Caco-2 (cell line): Measurements from ENCODE around the gene PLAA. TPM values are rescaled to one million over a fixed set of nuclear protein-coding genes. Genes with fewer than 3 reads are reported as not detected.

ENCODE experiments used
- BruUV-seq: library from RNA; stranded (reverse); fragments of 400-500 nt; replicated peaks from 2 replicates; lab custom pipeline; 2021; lab: Mats Ljungman, UMichigan
- CTCF ChIA-PET: fragments of 300-600 bp; sonication (Branson Sonifier 250); formaldehyde crosslinking; loops from one replicate; lab custom pipeline; 2022; ENCODE audit warnings: antibody characterized with exemption; lab: Charles Lee
- POLR2A ChIA-PET: fragments of 300-600 bp; sonication (Branson Sonifier 250); formaldehyde crosslinking; loops from one replicate; lab custom pipeline; 2022; ENCODE audit warnings: antibody characterized with exemption; lab: Charles Lee
- DNase-seq, 2 experiments: peaks; one replicate each; pipeline versions ENCODE4 v3.0.0 to v3.0.0-alpha.2; 2020 to 2022
- H3K27me3 ChIP-seq: replicated peaks from 2 replicates; pipeline ENCODE4 v1.6.0; 2011; ENCODE audit warnings: low read length; ENCODE audit not compliant: control insufficient read depth, insufficient read depth
- H3K36me3 ChIP-seq: 2 replicates; pipeline ENCODE4 v1.5.1; 2011; ENCODE audit warnings: low read length; ENCODE audit not compliant: control insufficient read depth, insufficient read depth
- H3K4me1 ChIP-seq: fragments of 250-450 bp; sonication (Bioruptor Pico); 2 replicates; pipeline ENCODE4 v1.5.1; 2020; ENCODE audit warnings: mild to moderate bottlenecking
- H3K4me3 ChIP-seq: 2 replicates; pipeline ENCODE4 v1.5.1; 2011; ENCODE audit warnings: low read depth, mild to moderate bottlenecking, control low read depth, low read length
- H3K9me3 ChIP-seq: fragments of 250-450 bp; sonication (Bioruptor Pico); 2 replicates; pipeline ENCODE4 v1.5.1; 2020; ENCODE audit warnings: mild to moderate bottlenecking, moderate library complexity
- H3K27ac Mint-ChIP-seq: one replicate; pipeline ENCODE4 v1.8.0; 2022; ENCODE audit warnings: mixed read lengths; ENCODE audit not compliant: unreplicated experiment
- H3K27me3 Mint-ChIP-seq: one replicate; pipeline ENCODE4 v1.8.0; 2022; ENCODE audit warnings: mixed read lengths; ENCODE audit not compliant: insufficient read depth, unreplicated experiment
- H3K36me3 Mint-ChIP-seq: one replicate; pipeline ENCODE4 v1.8.0; 2022; ENCODE audit warnings: mild to moderate bottlenecking, mixed read lengths; ENCODE audit not compliant: insufficient read depth, unreplicated experiment
- H3K4me1 Mint-ChIP-seq: one replicate; pipeline ENCODE4 v1.8.0; 2022; ENCODE audit warnings: low read depth, mixed read lengths; ENCODE audit not compliant: unreplicated experiment
- H3K4me3 Mint-ChIP-seq: one replicate; pipeline ENCODE4 v1.8.0; 2022; ENCODE audit warnings: mild to moderate bottlenecking, moderate library complexity, mixed read lengths; ENCODE audit not compliant: unreplicated experiment
- H3K9me3 Mint-ChIP-seq: one replicate; pipeline ENCODE4 v1.8.0; 2022; ENCODE audit warnings: mixed read lengths; ENCODE audit not compliant: unreplicated experiment
- intact Hi-C: fragments of 100-400 bp; cut with micrococcal nuclease; formaldehyde crosslinking; loops from one replicate; pipeline ENCODE4 v1.10.0; 2022; ENCODE audit not compliant: unreplicated experiment
- total RNA-seq: library from RNA; stranded (reverse); gene quantifications from 2 replicates; pipeline ENCODE4 v1.2.3, GENCODE V29; 2022
- TF ChIP-seq, protein P1 (sequence below), 2 experiments: fragments of 200-600 bp in 1 of 2; IDR thresholded peaks; 1 replicate in 1 of 2; 2 replicates in 1 of 2; pipeline versions ENCODE4 v1.5.1 to v1.8.0; 2011 to 2022; ENCODE audit warnings: antibody characterized with exemption in 1 of 2, control low read depth in 1 of 2, inconsistent platforms in 1 of 2, low read depth in 1 of 2, low read length in 1 of 2, mild to moderate bottlenecking in 1 of 2, moderate library complexity in 1 of 2; ENCODE audit not compliant: insufficient read depth in 1 of 2, severe bottlenecking in 1 of 2, unreplicated experiment in 1 of 2

PLAA gene
- total RNA-seq, 1 experiment from 2014 or later = 12.9 TPM

DNA sequence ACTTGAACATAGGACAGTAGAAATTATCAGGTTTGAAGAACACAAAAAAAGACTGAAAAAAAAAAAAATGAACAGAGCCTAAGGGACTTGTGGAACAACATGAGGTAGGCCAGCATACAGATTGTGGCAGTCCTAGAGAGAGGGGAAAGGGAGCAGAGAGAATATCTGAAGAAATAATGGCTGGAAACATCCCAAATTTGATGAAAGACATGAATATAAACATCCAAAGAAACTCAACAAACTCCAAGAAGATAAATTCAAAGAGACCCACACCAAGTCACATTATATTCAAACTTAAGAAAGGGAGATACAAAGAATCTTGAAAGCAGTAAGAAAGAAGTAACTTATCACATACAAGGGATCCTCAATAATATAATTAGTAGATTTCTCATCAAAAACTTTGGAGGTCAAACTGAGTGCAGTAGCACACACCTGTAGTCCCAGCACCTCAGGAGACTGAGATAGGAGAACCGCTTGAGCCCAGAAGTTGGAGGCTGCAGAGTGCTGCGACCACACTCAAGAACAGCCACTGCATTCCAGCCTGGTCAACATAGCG is 9.1 kb downstream of the PLAA start:
- H3K36me3 ChIP-seq = no peaks in the 10 kb centered on the region
- H3K4me1 Mint-ChIP-seq = no peaks in the 10 kb centered on the region

GRCh38 chr9:26935847-26936246 is 11.2 kb downstream of the PLAA start:
- Histone ChIP-seq H3K9me3 (no peaks in the 10 kb centered on the region), H3K36me3 (no peaks in the 10 kb centered on the region), H3K4me3 (no peak overlapping the region), H3K27me3 (no peaks in the 10 kb centered on the region), H3K4me1 (no peaks in the 10 kb centered on the region)
- no peaks in the 10 kb centered on the region for H3K4me1 Mint-ChIP-seq
- BruUV-seq = no TSS peak
- peaks cover 4% of the 10 kb centered on the region for H3K36me3 Mint-ChIP-seq
- intact Hi-C loops = no loop called here
- no peaks in the 10 kb centered on the region for H3K9me3 Mint-ChIP-seq
- ChIA-PET CTCF (no interaction called here), POLR2A (no interaction called here)
- no peak overlapping the region for H3K4me3 Mint-ChIP-seq
- no peak overlapping the region for H3K27ac Mint-ChIP-seq
- TF ChIP-seq, protein P1, sequence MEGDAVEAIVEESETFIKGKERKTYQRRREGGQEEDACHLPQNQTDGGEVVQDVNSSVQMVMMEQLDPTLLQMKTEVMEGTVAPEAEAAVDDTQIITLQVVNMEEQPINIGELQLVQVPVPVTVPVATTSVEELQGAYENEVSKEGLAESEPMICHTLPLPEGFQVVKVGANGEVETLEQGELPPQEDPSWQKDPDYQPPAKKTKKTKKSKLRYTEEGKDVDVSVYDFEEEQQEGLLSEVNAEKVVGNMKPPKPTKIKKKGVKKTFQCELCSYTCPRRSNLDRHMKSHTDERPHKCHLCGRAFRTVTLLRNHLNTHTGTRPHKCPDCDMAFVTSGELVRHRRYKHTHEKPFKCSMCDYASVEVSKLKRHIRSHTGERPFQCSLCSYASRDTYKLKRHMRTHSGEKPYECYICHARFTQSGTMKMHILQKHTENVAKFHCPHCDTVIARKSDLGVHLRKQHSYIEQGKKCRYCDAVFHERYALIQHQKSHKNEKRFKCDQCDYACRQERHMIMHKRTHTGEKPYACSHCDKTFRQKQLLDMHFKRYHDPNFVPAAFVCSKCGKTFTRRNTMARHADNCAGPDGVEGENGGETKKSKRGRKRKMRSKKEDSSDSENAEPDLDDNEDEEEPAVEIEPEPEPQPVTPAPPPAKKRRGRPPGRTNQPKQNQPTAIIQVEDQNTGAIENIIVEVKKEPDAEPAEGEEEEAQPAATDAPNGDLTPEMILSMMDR (IDR thresholded peaks at IDR 0.05; ENCODE audit: insufficient read depth in 1 of 2, low read depth in 1 of 2, low read length in 1 of 2, severe bottlenecking in 1 of 2, unreplicated experiment in 1 of 2) = no peak
- DNase-seq = no peak
- no peaks in the 10 kb centered on the region for H3K27me3 Mint-ChIP-seq

More for the DNA sequence above, 9.1 kb downstream of the PLAA start:
- intact Hi-C loops = no loop called here
- BruUV-seq = no TSS peak
- POLR2A ChIA-PET = no interaction called here
- Histone ChIP-seq H3K4me3 (no peak overlapping the region), H3K27me3 (no peaks in the 10 kb centered on the region), H3K9me3 (no peaks in the 10 kb centered on the region), H3K4me1 (no peaks in the 10 kb centered on the region)
- H3K27ac Mint-ChIP-seq = no peak overlapping the region
- TF ChIP-seq, protein P1 (IDR thresholded peaks at IDR 0.05; ENCODE audit: insufficient read depth in 1 of 2, low read depth in 1 of 2, low read length in 1 of 2, severe bottlenecking in 1 of 2, unreplicated experiment in 1 of 2) = no peak
- DNase-seq = no peak
- peaks cover 4% of the 10 kb centered on the region for H3K36me3 Mint-ChIP-seq
- no peaks in the 10 kb centered on the region for H3K27me3 Mint-ChIP-seq
- H3K4me3 Mint-ChIP-seq = no peak overlapping the region
- CTCF ChIA-PET = no interaction called here
- no peaks in the 10 kb centered on the region for H3K9me3 Mint-ChIP-seq

- Mint-ChIP-seq H3K4me1 (peaks cover 7% of the 10 kb centered on the region), H3K4me3 (no peak overlapping the region), H3K27me3 (no peaks in the 10 kb centered on the region), H3K9me3 (no peaks in the 10 kb centered on the region), H3K27ac (no peak overlapping the region), H3K36me3 (peaks cover 15% of the 10 kb centered on the region)
- Histone ChIP-seq H3K36me3 (no peaks in the 10 kb centered on the region), H3K4me1 (no peaks in the 10 kb centered on the region), H3K27me3 (no peaks in the 10 kb centered on the region), H3K4me3 (no peak overlapping the region), H3K9me3 (no peaks in the 10 kb centered on the region)
- BruUV-seq = no TSS peak
- DNase-seq = no peak
- CTCF ChIA-PET = no interaction called here
- TF ChIP-seq, protein P1 (IDR thresholded peaks at IDR 0.05; ENCODE audit: insufficient read depth in 1 of 2, low read depth in 1 of 2, low read length in 1 of 2, severe bottlenecking in 1 of 2, unreplicated experiment in 1 of 2) = no peak
- intact Hi-C loops = no loop called here
- POLR2A ChIA-PET = no interaction called here
These were observed 18.0 kb downstream of the PLAA start for GRCh38 chr9:26928902-26929495.
